Sigmoid colon (tissue), 4 donors: Measurements from ENCODE around the gene AQP1.

Source experiments
- CTCF ChIP-seq, 4 experiments: fragments of 450-650 bp in 3 of 4; fragments of 200-600 bp in 1 of 4; IDR thresholded peaks; one replicate each; pipeline ENCODE4 v1.5.1; 2016 to 2019; ENCODE audit warnings: antibody characterized with exemption in 4 of 4, mild to moderate bottlenecking in 3 of 4, moderate library complexity in 2 of 4
- EP300 ChIP-seq, 4 donors: sonication (generic); formaldehyde crosslinking; IDR thresholded peaks; one replicate each; pipeline ENCODE4 v1.6.1; 2017; ENCODE audit warnings: antibody characterized with exemption in 4 of 4
- POLR2A ChIP-seq, 2 donors: fragments of 450-650 bp; IDR thresholded peaks; one replicate each; pipeline ENCODE4 v1.6.1; 2016; ENCODE audit warnings: antibody characterized with exemption in 2 of 2, mild to moderate bottlenecking in 2 of 2, moderate library complexity in 2 of 2

- no peak for TF ChIP-seq POLR2A (IDR thresholded peaks at IDR 0.05)
- no peak for TF ChIP-seq CTCF (IDR thresholded peaks at IDR 0.05)
- TF ChIP-seq EP300 (IDR thresholded peaks at IDR 0.05) = no peak
These were observed 25.1 kb downstream of the AQP1 start for GRCh38 chr7:30936650-30937245.
